Liver (tissue), 9 donors: ENCODE measurements around the gene STX1A. TPM values are rescaled to one million over a fixed set of nuclear protein-coding genes. Genes with fewer than 3 reads are reported as not detected.

ENCODE experiments used
- DNase-seq: peaks from one replicate; pipeline ENCODE4 v3.0.0-alpha.2; 2017; ENCODE audit warnings: low spot score
- H3K27ac ChIP-seq, 2 donors: one replicate each; pipeline ENCODE4 v1.7.0; 2013; ENCODE audit warnings: inconsistent platforms in 2 of 2, low read length in 2 of 2, control low read depth in 1 of 2, low read depth in 1 of 2, mild to moderate bottlenecking in 1 of 2
- H3K27me3 ChIP-seq, 4 donors: one replicate each; pipeline versions ENCODE4 v1.6.1 to v1.7.0; 2013; ENCODE audit warnings: low read length in 3 of 4, inconsistent platforms in 1 of 4, mild to moderate bottlenecking in 1 of 4, moderate library complexity in 1 of 4; ENCODE audit not compliant: control insufficient read depth in 4 of 4, insufficient read depth in 4 of 4
- H3K36me3 ChIP-seq, 4 donors: one replicate each; pipeline versions ENCODE4 v1.6.1 to v1.7.0; 2013; ENCODE audit warnings: low read length in 3 of 4, mild to moderate bottlenecking in 3 of 4, low read depth in 1 of 4, moderate library complexity in 1 of 4; ENCODE audit not compliant: control insufficient read depth in 4 of 4, insufficient read depth in 3 of 4
- H3K4me1 ChIP-seq, 4 donors: one replicate each; pipeline versions ENCODE4 v1.6.1 to v1.7.0; 2013; ENCODE audit warnings: low read length in 3 of 4, mild to moderate bottlenecking in 3 of 4, moderate library complexity in 1 of 4; ENCODE audit not compliant: control insufficient read depth in 4 of 4, insufficient read depth in 4 of 4
- H3K4me3 ChIP-seq, 3 donors: one replicate each; pipeline versions ENCODE4 v1.6.1 to v1.7.0; 2013; ENCODE audit warnings: low read length in 3 of 3, control low read depth in 1 of 3, low read depth in 1 of 3, mild to moderate bottlenecking in 1 of 3
- H3K9ac ChIP-seq, 2 donors: one replicate each; pipeline ENCODE4 v1.7.0; 2013; ENCODE audit warnings: low read length in 2 of 2, mild to moderate bottlenecking in 2 of 2, moderate library complexity in 2 of 2, control low read depth in 1 of 2, low read depth in 1 of 2
- H3K9me3 ChIP-seq, 4 donors: one replicate each; pipeline versions ENCODE4 v1.6.1 to v1.7.0; 2013; ENCODE audit warnings: low read length in 3 of 4; ENCODE audit not compliant: control insufficient read depth in 4 of 4
- ATF3 ChIP-seq: IDR thresholded peaks from 2 replicates; pipeline ENCODE4 v1.6.1; 2016; ENCODE audit warnings: antibody characterized with exemption
- EGR1 ChIP-seq, 2 donors: IDR thresholded peaks; 2 replicates each; pipeline ENCODE4 v1.6.1; 2016 to 2018; ENCODE audit warnings: antibody characterized with exemption in 2 of 2, low read depth in 2 of 2
- FOXA1 ChIP-seq: IDR thresholded peaks from 2 replicates; pipeline ENCODE4 v1.6.1; 2016; ENCODE audit warnings: antibody characterized with exemption
- FOXA2 ChIP-seq: IDR thresholded peaks from 2 replicates; pipeline ENCODE4 v1.6.1; 2016; ENCODE audit warnings: antibody characterized with exemption
- GABPA ChIP-seq, 2 donors: IDR thresholded peaks in 1 of 2; conservative IDR thresholded peaks in 1 of 2; 2 replicates each; pipeline ENCODE4 v1.6.1; 2016; ENCODE audit warnings: antibody characterized with exemption in 2 of 2, mild to moderate bottlenecking in 1 of 2, moderate library complexity in 1 of 2
- HNF4G ChIP-seq: IDR thresholded peaks from 2 replicates; pipeline ENCODE4 v1.6.1; 2016; ENCODE audit warnings: antibody characterized with exemption
- MAX ChIP-seq: IDR thresholded peaks from 2 replicates; pipeline ENCODE4 v1.6.1; 2016; ENCODE audit warnings: antibody characterized with exemption
- RAD21 ChIP-seq, 2 donors: IDR thresholded peaks; 2 replicates each; pipeline ENCODE4 v1.6.1; 2016; ENCODE audit warnings: antibody characterized with exemption in 2 of 2, mild to moderate bottlenecking in 2 of 2
- RXRA ChIP-seq, 2 donors: IDR thresholded peaks; 2 replicates each; pipeline ENCODE4 v1.6.1; 2017 to 2018; ENCODE audit warnings: antibody characterized with exemption in 2 of 2, mild to moderate bottlenecking in 1 of 2
- SP1 ChIP-seq: IDR thresholded peaks from 2 replicates; pipeline ENCODE4 v1.6.1; 2018; ENCODE audit warnings: antibody characterized with exemption, mild to moderate bottlenecking
- YY1 ChIP-seq: IDR thresholded peaks from 2 replicates; pipeline ENCODE4 v1.6.1; 2016; ENCODE audit warnings: antibody characterized with exemption, mild to moderate bottlenecking
- WGBS: extraction: QIAGEN DNeasy Blood & Tissue Kit; methylation state at CpG from one replicate; pipeline ENCODE4 v1.1.7; 2013; 5-methylcytosine and 5-hydroxymethylcytosine counted together
- polyA plus RNA-seq, 2 donors: library from polyadenylated mRNA; stranded (reverse) in 1 of 2; unstranded in 1 of 2; fragments of 200-250 nt in 1 of 2; fragments of >200 nt in 1 of 2; fragmentation: Nextera tagmentation in 1 of 2; extraction: Ambion mirVana in 1 of 2; gene quantifications; one replicate each; pipeline versions ENCODE4 v1.2.1 to v1.2.3, GENCODE V29; 2013 to 2015
- total RNA-seq, 2 donors: library from RNA; depleted of rRNA; stranded (reverse); fragments of >200 nt; gene quantifications; one replicate each; pipeline ENCODE4 v1.2.3, GENCODE V29; 2014
- TF ChIP-seq, protein P1 (sequence below): IDR thresholded peaks from 2 replicates; pipeline ENCODE4 v1.6.1; 2016; ENCODE audit warnings: antibody characterized with exemption
- donor health status: healthy.
- donor health status: healthy.
- donor health status: healthy.
- donor health status: healthy.
- donor health status: healthy.

The STX1A gene
- total and polyA plus RNA-seq, 4 donors = 0.49 to 1.9 (median 1.1) TPM

- Histone ChIP-seq H3K4me3 (no peak overlapping the region), H3K36me3 (no peaks in the 10 kb centered on the region), H3K9ac (no peak overlapping the region), H3K27me3 (no peaks in the 10 kb centered on the region), H3K4me1 (peaks cover 12 to 31% (median 20%) of the 10 kb centered on the region in 4 donors), H3K27ac (no peak overlapping the region), H3K9me3 (no peaks in the 10 kb centered on the region)
- no peak for DNase-seq
- 76% methylated on average over 10 of the region's 10 CpGs for WGBS
- no peak for TF ChIP-seq FOXA2
Measured at GRCh38 chr7:73717991-73718405, 1.5 kb downstream of the STX1A start.

DNA sequence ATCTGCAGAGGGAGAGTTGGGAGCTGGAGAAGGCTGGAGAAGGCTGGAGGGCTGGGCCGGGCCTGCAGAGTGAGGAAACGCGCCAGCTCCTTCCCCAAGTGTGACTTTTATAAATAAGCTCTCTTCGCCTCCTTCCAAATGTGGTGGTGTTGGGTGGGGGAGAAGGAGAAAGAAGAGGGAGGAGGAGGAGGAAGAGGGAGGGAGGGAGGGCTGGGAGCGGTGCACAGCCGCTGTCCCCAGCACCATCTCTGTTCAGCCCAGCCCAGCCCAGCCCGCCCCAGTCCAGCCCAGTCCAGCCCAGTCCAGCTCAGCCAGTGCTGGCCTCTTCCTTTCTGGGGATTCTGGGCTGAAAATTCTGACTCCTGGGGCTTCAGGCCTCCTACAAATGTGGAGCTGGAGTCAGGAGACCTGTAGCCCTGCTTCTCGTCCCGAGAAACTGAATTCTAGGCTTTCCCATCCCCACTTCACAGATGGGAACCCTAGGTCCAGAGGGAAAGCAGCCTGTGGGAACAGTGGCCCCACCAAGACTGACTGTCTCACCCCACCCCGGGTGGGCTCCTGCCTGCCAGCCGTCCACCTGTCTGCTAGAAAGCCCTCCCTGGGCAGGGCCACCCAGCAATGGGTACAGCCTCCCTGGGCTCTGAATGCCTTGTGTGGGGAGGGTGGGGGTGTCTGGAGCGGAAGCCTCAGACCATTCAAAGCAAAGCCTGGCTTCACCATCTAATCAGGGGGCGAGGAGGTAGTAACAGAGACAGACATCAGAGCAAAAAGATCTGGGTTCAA is 2.3 kb downstream of the STX1A start:
- peaks cover 12 to 27% (median 18%) of the 10 kb centered on the region in 4 donors for H3K4me1 ChIP-seq
- no peak overlapping the region for H3K4me3 ChIP-seq
- DNase-seq = no peak
- H3K36me3 ChIP-seq = no peaks in the 10 kb centered on the region
- H3K9me3 ChIP-seq = no peaks in the 10 kb centered on the region
- no peaks in the 10 kb centered on the region for H3K27me3 ChIP-seq
- WGBS = 87% methylated on average over 13 of the region's 13 CpGs
- H3K9ac ChIP-seq = no peak overlapping the region
- H3K27ac ChIP-seq = no peak overlapping the region
- no peak for TF ChIP-seq FOXA1
- no peak for TF ChIP-seq ATF3
- TF ChIP-seq RXRA (IDR thresholded peaks at IDR 0.05) = no peak
- no peak for TF ChIP-seq EGR1 (IDR thresholded peaks at IDR 0.05; ENCODE audit: low read depth in 2 of 2)
- no peak for TF ChIP-seq YY1
- TF ChIP-seq FOXA2 = no peak
- TF ChIP-seq RAD21 (IDR thresholded peaks at IDR 0.05) = no peak
- no peak for TF ChIP-seq HNF4G
- TF ChIP-seq SP1 = no peak
- no peak for TF ChIP-seq GABPA (IDR thresholded peaks at IDR 0.05 in 1 of 2, conservative IDR thresholded peaks at IDR 0.05 in 1 of 2)
- TF ChIP-seq, protein P1, sequence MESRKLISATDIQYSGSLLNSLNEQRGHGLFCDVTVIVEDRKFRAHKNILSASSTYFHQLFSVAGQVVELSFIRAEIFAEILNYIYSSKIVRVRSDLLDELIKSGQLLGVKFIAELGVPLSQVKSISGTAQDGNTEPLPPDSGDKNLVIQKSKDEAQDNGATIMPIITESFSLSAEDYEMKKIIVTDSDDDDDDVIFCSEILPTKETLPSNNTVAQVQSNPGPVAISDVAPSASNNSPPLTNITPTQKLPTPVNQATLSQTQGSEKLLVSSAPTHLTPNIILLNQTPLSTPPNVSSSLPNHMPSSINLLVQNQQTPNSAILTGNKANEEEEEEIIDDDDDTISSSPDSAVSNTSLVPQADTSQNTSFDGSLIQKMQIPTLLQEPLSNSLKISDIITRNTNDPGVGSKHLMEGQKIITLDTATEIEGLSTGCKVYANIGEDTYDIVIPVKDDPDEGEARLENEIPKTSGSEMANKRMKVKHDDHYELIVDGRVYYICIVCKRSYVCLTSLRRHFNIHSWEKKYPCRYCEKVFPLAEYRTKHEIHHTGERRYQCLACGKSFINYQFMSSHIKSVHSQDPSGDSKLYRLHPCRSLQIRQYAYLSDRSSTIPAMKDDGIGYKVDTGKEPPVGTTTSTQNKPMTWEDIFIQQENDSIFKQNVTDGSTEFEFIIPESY = no peak

GRCh38 chr7:73716318-73716890 is 3.1 kb downstream of the STX1A start:
- DNase-seq = no peak
- Histone ChIP-seq H3K27me3 (no peaks in the 10 kb centered on the region), H3K36me3 (no peaks in the 10 kb centered on the region), H3K27ac (no peak overlapping the region), H3K4me1 (peaks cover 7 to 20% (median 14%) of the 10 kb centered on the region in 4 donors), H3K4me3 (no peak overlapping the region), H3K9ac (no peak overlapping the region), H3K9me3 (no peaks in the 10 kb centered on the region)
- WGBS = 77% methylated on average over 4 of the region's 4 CpGs
- TF ChIP-seq MAX (no peak), FOXA2 (no peak), SP1 (no peak), ATF3 (no peak), FOXA1 (no peak)
- TF ChIP-seq, protein P1 = no peak
